ENCODE results near the gene BRD3.
A peak's percentile ranks its signal among the peaks of the same experiment; 100 is the strongest.
"Not testable (repeated sequence)": the region's sequence is repeated elsewhere in the genome, so short reads cannot be mapped to it uniquely, and the experiment has no call there.

Gene BRD3

DNA sequence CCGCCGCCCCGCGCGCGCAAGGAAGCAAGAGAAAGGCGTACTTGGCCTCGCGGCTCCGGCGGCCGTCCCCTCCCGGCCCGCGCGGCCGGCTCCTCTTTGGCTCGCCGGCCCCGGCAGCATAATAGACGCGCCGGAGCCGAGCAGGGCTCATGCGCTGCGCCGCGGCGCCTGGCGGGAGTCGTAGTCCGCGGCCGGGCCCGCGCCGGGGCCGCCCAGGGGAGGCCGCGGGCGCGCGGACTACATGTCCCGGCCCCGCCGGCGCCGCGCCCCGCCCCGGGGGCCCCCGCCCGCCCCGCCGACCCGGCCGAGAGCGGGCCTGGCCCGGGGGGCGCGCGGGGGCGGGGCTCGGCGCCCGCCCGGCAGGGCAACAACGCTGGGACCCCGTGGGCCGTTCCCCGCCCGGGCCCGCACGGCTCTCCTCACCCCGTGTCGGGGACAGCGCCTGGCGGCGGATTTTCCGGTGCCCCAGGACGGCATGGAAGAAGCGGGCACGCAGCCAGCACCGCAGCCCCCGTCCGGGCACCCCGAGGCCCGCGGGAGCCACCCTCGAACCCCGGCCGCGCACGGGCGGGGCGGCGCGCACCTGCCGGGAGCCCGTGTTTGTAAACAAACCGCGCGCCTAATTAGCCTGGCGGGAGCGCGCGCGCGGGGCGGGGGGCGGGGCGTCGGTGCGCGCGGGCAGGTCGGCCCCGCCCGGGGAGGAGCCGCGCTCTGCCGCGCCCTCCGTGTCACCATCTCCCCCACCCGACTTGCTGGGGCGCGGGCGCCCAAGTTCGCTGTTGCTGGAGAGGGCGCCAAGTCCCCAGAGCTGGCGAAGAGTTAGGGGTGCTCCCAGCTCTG is at the start of gene BRD3:
Gene BRD3, minus strand, starts transcription at position 123 of the 840 bp plus-strand sequence. CDS start 14,549 bp downstream, outside the sequence.
- DNase-seq: peak; percentile 88

DNA sequence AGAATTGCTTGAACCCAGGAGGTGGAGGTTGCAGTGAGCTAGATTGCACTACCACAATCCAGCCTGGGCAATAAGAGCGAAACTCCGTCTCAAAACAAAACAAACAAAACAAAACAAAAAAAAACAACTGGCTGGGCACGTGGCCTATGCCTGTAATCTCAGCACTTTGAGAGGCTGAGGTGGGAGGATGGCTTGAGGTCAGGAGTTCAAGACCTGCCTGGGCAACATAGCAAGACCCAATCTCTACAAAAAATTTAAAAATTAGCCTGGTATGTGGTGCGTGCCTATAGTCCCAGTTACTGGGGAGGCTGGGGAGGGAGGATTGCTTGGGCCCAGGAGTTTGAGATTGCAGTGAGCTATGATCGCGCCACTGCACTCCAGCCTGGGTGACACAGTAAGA is 44.7 kb upstream of the BRD3 start:
- DNase-seq: no peak

DNA sequence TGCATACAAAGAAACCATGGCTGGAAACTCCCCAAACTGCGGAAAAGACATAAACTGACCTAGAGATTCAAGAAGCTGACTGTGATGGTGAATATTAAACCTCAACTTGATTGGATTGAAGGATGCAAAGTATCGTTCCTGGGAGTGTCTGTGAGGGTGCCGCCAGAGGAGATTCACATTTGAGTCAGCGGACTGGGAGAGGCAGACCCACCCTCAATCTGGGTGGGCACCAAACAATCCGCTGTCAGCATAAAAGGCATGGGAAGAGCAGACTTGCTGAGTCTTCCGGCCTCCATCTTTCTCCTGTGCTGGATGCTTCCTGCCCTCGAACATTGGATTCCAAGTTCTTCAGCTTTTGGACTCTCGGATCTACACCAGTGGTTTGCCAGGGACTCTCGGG is 43.2 kb upstream of the BRD3 start:
- no peak for DNase-seq

DNA sequence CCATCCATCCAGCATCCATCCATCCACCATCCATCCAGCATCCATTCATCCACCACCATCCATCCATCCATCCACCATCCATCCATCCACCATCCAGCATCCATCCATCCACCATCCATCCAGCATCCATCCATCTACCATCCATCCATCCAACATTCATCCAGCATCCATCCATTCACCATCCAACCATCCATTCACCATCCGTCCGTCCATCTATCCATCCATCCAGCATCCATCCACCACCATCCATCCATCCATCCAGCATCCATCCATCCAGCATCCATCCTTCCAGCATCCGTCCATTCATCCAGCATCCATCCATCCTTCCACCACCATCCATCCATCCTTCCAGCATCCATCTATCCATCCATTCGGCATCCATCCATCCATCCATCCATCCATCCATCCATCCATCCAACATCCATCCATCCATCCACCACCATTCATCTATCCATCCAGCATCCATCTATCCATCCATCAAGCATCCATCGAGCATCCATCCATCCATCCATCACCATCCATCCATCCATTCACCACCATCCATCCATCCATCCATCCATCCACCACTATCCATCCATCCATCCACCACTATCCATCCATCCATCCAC is 35.7 kb upstream of the BRD3 start:
- DNase-seq: no peak

DNA sequence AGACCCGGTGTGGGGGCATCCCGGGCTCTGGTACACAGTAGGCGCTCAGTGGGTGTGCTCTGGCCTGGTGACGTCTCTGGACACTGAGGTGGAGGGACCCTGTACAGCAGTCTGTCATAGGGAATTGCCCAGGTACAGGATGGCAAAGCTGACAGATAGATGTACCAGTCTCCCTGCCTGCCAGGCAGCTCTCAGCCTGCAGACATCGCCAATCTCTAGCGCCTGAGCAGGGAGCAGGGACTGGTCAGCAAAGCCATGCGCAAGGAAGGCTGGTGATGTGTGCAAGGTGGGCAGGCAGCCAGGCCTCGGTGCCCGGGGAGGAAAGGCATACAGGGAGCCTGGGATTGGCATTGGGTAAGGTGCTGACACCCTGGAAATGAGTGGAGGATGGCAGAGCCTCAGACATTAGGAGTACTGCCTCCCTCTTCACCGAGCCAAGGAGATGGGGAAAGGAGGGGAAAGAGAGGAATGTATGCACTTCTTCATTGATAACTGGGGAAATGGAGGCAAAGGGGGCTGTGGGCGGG is 33.9 kb upstream of the BRD3 start:
- DNase-seq: no peak

DNA sequence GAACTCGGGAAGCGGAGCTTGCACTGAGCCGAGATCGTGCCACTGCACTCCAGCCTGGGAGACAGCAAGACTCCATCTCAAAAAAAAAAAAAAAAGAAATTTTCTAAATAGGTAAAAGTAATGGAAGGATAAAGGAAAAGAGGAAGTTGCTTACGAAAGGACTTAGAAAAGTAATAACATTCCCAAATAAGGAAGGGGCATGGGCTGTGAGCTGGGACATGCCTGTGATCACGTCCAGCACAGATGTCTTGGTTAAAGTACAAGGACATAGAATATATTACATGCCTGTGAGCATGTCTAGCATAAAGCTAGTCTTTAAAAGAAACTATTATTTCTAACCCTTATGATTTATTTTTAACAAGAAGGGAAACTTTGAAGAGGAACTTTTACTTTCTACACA is 33.3 kb upstream of the BRD3 start:
- not testable (repeated sequence) for DNase-seq

DNA sequence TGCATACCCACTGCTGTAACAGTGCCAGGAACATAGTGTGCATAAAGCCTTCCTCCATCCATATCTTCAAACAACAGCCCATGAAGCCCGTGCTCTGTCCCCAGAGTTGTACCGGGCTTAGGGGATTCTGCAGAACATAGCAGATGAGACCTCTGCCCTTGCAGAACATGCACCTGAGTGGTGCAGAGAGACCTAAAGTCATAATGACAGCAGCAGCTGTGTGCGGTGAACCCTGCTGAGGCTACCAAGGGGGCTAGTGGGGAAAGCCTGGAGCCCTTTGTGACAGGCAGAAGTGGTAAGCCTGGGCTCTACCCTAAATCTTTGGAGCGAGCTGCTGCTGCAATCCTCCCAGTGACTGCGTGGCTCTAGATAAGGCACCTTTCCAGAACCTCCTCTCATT is 32.2 kb upstream of the BRD3 start:
- DNase-seq: no peak

DNA sequence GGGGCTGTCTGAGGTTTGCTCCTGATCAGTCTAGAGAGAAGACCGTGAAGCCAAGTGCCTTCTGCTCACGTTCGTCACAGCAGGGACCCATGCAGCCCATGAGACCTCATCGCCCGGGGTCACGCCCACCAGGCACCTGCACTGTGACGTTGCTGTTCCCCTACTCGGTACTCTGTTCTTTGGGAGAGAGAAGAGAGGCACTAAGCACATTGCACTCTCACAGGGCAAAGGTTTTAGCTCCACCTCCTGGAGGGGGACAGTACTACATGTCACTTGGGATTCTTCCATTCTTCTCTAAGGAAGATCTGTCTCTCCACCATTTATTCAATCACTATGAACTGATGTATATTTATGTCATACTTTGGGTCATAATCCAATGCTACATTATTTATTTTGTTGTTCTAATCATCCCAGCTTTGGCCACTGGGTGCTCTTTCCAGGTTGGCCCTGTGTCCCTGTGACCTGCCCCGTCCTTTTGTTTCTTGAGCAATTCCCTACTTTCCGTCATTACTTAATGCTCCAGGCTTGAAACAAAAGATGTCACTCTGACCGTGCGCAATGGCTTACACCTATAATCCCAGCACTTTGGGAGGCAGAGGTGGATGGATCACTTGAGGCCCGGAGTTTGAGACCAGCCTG is 31.4 kb upstream of the BRD3 start:
- DNase-seq: no peak

DNA sequence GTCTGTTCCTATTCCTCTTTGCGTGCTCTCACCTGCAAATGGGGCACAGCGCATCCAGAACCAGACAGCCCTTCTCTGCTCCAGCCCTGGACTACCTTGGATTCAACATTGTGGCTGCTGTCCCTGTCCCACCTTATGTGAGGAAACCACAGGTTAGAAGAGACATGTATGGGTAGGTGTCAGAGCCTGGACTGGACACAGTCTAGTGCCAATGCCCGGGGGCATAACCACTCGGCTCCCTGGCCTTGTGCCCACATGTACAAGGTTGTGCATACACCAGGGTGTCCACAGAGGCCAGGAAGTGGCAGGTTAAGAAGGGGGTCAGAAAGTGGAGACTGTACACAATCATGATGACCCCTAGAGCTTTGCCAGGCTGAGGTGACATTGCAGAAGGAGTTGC is 22.1 kb upstream of the BRD3 start:
- no peak for DNase-seq

DNA sequence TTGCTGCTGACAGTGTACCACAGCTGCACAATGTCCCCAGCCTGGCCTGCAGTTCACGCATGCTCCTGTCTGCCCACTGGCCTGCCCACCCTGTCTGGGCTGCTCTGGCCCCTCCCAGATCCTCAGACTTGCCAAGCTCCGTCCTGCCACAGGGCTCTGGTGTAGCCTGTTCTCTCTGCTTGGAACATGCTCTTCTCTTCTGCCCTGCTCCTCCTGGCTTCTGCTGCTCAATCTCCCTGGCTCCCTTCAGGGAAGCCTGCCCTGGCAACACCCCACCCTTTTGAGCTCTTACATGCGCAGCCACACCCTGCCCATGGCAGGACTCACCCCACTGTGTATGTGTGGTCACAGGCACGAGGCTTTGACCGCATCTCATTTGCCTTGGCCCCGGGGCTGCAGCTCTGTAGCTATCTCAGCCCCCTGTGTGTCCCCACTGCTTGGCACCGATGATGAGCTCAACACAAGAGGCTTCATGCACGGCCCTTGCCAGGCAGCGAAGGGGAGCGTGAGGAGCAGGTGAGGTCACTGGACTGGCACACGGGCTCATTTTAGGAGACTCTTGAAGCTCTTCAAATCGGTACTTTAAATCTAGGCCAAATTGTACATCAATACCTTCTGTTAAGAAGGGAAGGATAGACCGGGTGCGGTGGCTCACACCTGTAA is 20.4 kb upstream of the BRD3 start:
- no peak for DNase-seq

DNA sequence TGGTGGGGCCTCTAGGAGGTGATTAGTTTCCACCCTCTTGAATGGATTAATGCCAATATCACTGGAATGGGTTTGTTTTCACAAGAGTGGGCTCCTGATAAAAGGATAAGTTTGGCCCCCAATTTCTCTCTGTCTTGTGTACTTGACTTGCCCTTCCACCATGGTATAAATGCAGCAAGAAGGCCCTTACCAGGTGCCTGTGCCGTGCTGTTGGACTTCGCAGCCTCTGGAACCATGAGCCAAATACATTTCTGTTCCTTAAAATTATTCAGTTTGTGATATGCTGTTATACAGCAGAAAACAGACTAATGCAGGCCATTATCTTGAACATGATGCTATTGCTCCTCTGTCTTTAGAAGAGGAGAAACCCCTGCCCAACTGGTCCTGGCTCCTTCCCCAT is 17.8 kb upstream of the BRD3 start:
- no peak for DNase-seq

DNA sequence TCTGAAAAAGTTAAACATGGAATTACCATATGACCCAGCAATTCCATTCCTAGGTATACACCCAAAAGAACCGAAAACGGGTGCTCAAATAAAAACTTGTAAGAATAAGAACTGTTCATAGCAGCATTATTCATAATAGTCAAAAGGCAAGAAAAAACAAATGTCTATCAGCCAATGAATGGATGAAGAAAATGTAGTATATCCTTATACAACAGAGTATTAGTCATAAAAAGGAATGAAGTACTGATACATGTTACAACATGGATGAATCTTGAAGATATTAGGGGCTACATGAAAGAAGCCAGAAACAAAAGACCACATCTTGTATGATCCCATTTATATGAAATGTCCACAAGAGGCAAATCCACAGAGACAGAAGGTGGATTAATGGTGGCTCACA is 15.6 kb upstream of the BRD3 start:
- DNase-seq: no peak

DNA sequence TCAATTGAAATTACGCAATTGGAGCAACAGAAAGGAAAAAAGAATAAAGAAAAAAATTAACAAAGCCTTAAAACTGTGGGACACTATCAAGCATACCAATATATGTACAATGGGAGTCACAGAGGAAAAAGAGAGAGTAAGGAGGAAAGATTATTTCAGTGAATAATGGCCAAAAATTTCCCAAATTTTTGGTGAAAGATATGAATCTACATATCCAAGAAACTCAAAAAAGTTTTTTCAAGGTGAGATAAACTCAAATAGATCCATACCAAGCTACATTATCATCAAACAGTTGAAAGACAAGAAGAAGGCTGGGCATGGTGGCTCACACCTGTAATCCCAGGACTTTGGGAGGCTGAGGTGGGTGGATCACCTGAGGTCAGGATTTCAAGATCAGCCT is 8.8 kb upstream of the BRD3 start:
- no peak for DNase-seq

DNA sequence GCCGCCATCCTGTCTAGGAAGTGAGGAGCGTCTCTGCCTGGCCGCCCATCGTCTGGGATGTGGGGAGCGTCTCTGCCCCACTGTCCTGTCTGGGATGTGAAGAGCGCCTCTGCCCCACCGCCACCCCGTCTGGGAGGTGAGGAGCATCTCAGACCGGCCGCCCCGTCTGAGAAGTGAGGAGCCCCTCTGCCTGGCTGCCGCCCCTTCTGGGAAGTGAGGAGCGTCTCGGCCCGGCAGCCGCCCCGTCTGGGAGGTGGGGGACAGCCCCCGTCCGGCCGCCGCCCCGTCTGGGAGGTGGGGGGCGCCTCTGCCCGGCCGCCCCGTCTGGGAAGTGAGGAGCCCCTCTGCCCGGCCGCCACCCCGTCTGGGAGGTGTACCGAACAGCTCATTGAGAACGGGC is 7.9 kb upstream of the BRD3 start:
- not testable (repeated sequence) for DNase-seq

DNA sequence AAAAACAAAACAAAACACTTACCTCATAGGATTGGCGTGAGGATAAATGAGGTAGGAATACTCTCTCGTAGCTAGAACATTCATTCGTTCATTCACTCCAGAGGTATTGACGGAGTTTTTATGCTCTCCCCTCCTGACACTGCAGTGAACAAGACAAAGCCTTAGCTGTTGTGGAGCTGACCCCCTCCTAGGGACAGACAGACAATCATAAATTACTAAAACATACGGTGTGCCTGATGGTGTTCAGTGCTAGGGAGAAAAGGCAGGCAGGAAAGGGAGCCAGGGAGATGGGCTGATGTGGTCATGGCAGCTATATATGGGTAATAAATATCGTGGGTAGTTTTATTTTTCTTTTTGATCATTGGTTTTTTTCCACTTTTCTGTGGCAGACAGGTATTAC is 5.7 kb upstream of the BRD3 start:
- DNase-seq: no peak

DNA sequence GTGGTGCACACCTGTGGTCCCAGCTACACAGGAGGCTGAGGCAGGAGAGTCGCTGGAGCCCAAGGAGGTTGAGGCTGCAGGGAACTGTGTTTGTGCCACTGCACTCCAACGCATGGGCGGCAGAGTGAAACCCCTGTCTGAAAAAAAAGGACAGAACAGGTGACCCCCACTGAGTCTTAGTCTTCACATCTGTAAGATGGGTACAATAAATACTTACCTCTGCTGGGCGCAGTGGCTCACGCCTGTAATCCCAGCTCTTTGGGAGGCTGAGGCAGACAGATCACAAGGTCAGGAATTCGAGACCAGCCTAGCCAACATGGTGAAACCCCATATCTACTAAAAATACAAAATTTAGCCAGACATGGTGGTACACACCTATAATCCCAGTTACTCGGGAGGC is 4.9 kb upstream of the BRD3 start:
- not testable (repeated sequence) for DNase-seq

DNA sequence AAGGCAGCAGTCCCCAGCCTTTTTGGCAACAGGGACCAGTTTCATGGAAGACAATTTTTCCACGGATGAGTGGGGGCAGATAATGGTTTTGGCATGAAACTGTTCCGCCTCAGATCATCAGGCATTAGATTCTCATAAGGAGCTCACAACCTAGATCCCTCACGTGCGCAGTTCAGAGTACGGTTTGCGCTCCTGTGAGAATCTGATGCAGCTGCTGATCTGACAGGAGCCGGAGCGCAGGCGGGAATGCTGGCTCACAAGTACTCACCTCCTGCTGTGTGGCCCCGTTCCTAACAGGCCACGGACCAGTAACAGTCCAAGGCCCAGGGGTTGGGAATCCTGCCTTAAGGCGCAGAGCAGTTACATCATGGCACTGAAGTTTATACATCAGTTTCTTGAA is 3.3 kb upstream of the BRD3 start:
- no peak for DNase-seq

DNA sequence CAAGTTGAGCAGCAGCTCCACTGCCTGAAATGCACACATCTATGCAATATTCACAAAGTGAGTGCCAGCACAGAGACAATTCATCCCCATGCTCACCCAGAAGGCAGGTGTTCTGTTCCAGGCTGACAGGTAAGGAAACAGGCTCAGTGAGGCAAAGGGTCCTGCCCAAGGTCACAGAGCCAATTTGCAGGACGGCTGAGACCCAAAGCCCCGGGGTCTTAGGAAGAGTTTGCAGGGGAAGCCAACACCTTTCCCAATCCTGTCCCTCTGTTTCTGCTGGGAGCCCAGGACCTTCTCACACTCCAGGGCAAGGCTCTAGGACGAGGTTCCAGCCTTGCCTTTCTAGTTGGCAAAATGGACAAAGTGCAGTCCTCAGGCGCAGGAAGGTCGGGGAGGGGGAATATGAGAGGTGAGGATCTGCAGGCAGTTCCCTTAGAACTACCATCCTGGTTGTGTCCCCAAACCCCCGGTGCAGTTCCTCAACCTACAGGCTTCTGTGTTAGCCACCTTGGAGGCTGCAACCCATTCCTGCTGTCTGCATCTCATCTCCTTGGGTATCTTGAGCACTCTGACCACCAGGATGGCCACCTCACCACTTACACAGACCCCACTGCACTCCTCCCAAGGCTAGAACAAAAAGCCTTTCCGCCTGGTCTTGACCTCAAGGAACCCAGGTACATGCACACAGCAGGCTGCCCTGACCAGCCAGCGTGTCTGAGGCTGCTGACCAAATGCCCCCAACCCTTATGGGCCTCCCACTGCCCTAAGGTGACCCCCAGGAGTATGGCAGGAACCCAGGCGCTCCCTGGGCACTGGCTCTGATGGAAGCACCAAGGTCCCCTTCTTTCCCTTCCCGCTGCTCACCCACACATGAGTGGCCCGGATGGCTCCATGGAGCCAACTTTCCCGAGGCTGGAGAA is 1.9 kb upstream of the BRD3 start:
- DNase-seq: no peak

DNA sequence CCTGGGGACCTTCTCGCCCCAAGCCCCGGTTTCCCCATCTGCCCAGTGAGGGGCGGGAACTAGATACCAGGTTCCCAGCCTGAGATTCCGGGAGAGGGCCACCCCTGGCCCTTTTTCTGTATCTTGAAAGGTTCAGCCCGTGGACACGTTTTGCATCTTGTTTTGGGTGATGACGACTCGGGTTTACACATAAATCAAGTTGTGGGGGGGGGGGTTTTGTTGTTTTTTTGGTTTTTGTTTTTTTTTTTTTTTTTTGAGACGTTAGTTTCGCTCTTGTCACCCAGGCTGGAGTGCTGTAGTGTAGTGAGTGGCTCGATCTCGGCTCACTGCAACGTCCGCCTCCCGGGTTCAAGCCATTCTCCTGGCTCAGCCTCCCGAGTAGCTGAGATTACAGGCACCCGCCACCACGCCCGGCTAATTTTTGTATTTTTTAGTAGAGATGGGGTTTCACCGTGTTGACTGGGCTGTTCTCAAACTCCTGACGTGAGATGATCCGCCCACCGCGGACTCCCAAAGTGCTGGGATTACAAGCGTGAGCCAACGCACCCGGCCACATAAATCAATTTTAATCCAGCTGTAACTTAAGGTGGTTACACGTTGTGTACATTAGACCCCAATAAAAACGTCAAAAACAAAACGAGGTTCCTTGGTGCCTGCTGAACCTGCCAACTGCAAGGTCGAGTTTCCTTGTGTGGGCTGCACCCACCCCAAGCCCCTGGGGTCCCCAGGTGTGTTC is 1.1 kb upstream of the BRD3 start:
- no peak for DNase-seq

DNA sequence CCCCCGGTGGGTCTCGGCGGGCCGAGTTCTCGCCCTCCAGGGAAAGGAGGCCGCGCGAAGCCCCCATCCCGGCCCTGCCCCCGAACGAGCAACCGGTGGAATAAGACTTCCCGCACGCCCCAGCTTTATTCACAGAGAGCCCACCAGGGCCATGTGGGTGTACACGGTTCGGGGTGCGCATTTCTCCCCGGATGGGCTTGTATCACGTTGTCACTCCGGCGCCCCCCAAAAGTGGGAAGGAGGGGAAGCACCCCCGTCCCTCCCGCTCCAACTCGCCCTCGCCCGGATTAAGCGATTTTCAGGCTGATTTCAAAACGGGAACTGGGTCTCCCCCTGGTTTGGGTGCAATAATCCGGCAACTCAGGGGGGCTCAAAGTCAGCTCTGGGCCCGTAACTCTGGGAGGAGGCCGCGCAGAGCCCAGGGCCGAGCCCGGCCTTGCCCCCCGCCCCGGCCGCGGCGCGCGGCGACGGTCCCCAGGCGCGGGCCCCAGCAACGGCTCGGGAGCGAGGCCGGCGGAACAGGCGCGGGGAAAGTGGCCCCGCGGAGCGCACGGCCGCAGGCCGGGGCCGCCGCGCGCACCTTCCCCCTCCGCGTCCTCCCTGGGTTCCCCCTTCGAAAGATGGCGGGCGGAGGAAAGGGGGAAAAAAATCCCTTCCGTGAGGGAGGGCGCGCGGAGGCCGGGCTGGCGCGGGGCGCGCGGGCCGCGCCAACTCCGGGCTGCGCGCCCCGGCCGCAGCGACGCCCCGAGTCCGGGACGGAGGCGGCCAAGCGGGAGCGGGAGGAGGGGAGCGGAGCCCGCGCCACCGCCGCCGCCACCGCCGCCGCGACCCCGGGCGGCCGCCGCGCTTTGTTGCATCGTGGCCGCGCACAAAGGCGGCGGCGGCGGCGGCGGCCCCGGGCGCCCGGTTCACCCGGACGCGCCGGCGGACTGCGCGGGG is 644 bp downstream of the BRD3 start:
- peak; percentile 19 for DNase-seq
